ENCODE data around the gene ASAP3. TPM values are rescaled to one million over a fixed set of nuclear protein-coding genes. Genes with fewer than 3 reads are reported as not detected.

Gene ASAP3
- total RNA-seq, 1 experiment from 2014 or later: 71.2 TPM

DNA sequence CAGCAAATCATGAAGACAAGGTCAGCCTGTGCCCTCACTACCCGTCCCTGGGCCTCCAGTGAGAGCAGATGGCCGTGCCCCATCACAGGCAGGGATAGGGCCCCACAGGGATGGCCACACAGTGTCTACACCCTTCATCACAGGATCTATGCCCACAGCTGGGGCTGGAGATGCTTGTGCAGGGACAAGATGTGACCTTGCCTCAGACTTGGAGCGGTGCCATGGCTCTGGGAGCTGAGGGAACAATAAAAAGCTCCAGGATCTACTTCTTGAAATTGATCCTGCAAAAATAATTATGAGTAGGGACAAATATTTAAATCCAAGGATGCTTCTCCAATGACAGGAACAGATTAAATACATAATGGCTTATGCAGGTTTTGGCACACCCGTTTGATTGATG, 34.0 kb downstream of the ASAP3 start:
- Mint-ChIP-seq H3K4me3 (no peak overlapping the region), H3K9me3 (no peaks in the 10 kb centered on the region), H3K4me1 (no peaks in the 10 kb centered on the region), H3K27ac (no peak overlapping the region), H3K36me3 (peaks cover 6% of the 10 kb centered on the region), H3K27me3 (ENCODE audit: low read depth) (no peaks in the 10 kb centered on the region)
- DNase-seq (ENCODE audit: low spot score) (no peak), ATAC-seq (no peak)
- CTCF ChIA-PET: interaction anchor here (1.1 to 1.4 kb wide), 2 partner anchors 46 to 47 kb away, joined by 4 to 5 read pairs; no protein-coding TSS in a partner anchor
- TF ChIP-seq ELF4 (CRISPR knock-in tag; IDR thresholded peaks at IDR 0.05; ENCODE audit: low read depth): no peak
- TF ChIP-seq, protein P1, sequence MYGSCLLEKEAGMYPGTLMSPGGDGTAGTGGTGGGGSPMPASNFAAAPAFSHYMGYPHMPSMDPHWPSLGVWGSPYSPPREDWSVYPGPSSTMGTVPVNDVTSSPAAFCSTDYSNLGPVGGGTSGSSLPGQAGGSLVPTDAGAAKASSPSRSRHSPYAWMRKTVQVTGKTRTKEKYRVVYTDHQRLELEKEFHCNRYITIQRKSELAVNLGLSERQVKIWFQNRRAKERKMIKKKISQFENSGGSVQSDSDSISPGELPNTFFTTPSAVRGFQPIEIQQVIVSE (CRISPR knock-in tag; IDR thresholded peaks at IDR 0.05; ENCODE audit: borderline replicate concordance): no peak
- TF ChIP-seq ZNF263 (CRISPR knock-in tag; IDR thresholded peaks at IDR 0.05; ENCODE audit: low read depth): no peak
- TF ChIP-seq, protein P2, sequence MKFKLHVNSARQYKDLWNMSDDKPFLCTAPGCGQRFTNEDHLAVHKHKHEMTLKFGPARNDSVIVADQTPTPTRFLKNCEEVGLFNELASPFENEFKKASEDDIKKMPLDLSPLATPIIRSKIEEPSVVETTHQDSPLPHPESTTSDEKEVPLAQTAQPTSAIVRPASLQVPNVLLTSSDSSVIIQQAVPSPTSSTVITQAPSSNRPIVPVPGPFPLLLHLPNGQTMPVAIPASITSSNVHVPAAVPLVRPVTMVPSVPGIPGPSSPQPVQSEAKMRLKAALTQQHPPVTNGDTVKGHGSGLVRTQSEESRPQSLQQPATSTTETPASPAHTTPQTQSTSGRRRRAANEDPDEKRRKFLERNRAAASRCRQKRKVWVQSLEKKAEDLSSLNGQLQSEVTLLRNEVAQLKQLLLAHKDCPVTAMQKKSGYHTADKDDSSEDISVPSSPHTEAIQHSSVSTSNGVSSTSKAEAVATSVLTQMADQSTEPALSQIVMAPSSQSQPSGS (CRISPR knock-in tag; IDR thresholded peaks at IDR 0.05; ENCODE audit: borderline replicate concordance, low read depth): no peak
- no peak for TF ChIP-seq RORB (CRISPR knock-in tag; IDR thresholded peaks at IDR 0.05)
- no peak for TF ChIP-seq NFYB (CRISPR knock-in tag; conservative IDR thresholded peaks at IDR 0.05; ENCODE audit: low read depth)
- no peak for TF ChIP-seq GRHL2 (CRISPR knock-in tag; IDR thresholded peaks at IDR 0.05; ENCODE audit: insufficient replicate concordance, severe bottlenecking)
- TF ChIP-seq, protein P3, sequence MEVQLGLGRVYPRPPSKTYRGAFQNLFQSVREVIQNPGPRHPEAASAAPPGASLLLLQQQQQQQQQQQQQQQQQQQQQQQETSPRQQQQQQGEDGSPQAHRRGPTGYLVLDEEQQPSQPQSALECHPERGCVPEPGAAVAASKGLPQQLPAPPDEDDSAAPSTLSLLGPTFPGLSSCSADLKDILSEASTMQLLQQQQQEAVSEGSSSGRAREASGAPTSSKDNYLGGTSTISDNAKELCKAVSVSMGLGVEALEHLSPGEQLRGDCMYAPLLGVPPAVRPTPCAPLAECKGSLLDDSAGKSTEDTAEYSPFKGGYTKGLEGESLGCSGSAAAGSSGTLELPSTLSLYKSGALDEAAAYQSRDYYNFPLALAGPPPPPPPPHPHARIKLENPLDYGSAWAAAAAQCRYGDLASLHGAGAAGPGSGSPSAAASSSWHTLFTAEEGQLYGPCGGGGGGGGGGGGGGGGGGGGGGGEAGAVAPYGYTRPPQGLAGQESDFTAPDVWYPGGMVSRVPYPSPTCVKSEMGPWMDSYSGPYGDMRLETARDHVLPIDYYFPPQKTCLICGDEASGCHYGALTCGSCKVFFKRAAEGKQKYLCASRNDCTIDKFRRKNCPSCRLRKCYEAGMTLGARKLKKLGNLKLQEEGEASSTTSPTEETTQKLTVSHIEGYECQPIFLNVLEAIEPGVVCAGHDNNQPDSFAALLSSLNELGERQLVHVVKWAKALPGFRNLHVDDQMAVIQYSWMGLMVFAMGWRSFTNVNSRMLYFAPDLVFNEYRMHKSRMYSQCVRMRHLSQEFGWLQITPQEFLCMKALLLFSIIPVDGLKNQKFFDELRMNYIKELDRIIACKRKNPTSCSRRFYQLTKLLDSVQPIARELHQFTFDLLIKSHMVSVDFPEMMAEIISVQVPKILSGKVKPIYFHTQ (CRISPR knock-in tag; IDR thresholded peaks at IDR 0.05): no peak
- TF ChIP-seq, protein P4, sequence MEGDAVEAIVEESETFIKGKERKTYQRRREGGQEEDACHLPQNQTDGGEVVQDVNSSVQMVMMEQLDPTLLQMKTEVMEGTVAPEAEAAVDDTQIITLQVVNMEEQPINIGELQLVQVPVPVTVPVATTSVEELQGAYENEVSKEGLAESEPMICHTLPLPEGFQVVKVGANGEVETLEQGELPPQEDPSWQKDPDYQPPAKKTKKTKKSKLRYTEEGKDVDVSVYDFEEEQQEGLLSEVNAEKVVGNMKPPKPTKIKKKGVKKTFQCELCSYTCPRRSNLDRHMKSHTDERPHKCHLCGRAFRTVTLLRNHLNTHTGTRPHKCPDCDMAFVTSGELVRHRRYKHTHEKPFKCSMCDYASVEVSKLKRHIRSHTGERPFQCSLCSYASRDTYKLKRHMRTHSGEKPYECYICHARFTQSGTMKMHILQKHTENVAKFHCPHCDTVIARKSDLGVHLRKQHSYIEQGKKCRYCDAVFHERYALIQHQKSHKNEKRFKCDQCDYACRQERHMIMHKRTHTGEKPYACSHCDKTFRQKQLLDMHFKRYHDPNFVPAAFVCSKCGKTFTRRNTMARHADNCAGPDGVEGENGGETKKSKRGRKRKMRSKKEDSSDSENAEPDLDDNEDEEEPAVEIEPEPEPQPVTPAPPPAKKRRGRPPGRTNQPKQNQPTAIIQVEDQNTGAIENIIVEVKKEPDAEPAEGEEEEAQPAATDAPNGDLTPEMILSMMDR (IDR thresholded peaks at IDR 0.05): no peak
- no peak for TF ChIP-seq ZNF396 (CRISPR knock-in tag; IDR thresholded peaks at IDR 0.05; ENCODE audit: borderline replicate concordance)
- TF ChIP-seq SMAD4 (CRISPR knock-in tag; IDR thresholded peaks at IDR 0.05): no peak
- no peak for TF ChIP-seq FOXK1 (CRISPR knock-in tag; IDR thresholded peaks at IDR 0.05)
- TF ChIP-seq ZNF232 (CRISPR knock-in tag; IDR thresholded peaks at IDR 0.05): no peak
- no peak for TF ChIP-seq ZNF121 (CRISPR knock-in tag; IDR thresholded peaks at IDR 0.05)
- TF ChIP-seq JAZF1 (CRISPR knock-in tag; IDR thresholded peaks at IDR 0.05): no peak
- TF ChIP-seq, protein P5, sequence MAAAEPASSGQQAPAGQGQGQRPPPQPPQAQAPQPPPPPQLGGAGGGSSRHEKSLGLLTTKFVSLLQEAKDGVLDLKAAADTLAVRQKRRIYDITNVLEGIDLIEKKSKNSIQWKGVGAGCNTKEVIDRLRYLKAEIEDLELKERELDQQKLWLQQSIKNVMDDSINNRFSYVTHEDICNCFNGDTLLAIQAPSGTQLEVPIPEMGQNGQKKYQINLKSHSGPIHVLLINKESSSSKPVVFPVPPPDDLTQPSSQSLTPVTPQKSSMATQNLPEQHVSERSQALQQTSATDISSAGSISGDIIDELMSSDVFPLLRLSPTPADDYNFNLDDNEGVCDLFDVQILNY (CRISPR knock-in tag; IDR thresholded peaks at IDR 0.05): no peak
- TF ChIP-seq, protein P6, sequence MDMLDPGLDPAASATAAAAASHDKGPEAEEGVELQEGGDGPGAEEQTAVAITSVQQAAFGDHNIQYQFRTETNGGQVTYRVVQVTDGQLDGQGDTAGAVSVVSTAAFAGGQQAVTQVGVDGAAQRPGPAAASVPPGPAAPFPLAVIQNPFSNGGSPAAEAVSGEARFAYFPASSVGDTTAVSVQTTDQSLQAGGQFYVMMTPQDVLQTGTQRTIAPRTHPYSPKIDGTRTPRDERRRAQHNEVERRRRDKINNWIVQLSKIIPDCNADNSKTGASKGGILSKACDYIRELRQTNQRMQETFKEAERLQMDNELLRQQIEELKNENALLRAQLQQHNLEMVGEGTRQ (CRISPR knock-in tag; IDR thresholded peaks at IDR 0.05): no peak
- no peak for TF ChIP-seq NFE2L1 (CRISPR knock-in tag; IDR thresholded peaks at IDR 0.05)
- POLR2A ChIA-PET: no interaction called here

All from WTC11 (cell line).